Measurements from ENCODE around the gene DOCK4.

The DOCK4 gene

DNA sequence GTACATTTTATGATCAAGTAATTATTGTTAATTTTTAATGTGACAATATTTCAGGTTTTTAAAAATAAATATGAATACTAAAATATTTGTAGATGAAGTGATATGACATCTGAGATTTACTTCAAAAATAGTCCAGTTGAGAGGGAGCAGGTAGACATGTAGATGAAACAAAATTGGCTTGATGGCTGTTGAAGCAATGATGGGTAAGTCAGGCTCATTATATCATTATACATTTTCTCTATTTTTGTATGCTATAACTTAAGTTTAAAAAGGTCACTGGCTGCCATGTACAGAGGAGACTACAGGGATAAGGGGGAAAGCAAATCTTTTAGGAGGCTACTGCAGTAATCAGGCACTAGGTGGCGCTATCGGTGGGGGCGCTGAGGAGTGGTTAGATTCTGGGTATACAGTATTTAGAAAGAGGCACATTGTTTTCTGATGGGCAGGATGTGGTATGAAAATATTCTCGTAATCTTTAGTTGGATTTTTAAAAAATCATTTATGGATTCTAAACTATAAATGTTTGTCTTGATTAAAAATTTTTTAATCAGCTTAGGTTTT is 454.1 kb downstream of the DOCK4 start:
- DNase-seq: peak; percentile 17

DNA sequence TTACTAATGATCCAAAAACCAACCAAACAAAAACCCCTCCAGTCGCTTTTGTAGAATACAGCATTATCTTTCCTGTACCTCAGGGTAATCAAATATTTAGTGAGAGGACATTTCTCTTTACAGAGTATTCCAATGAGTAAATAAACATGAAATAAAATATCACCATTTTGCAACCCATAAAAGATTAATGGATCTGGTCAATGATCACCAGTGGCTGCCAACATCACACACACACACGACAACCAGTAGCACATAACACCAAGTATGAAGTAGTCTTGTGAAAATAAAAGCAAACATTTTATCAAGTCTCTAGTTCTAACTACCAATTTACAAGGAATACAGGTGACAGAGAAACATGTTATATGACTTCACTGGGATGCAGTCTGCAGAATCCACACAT is 455.3 kb downstream of the DOCK4 start:
- DNase-seq: no peak

DNA sequence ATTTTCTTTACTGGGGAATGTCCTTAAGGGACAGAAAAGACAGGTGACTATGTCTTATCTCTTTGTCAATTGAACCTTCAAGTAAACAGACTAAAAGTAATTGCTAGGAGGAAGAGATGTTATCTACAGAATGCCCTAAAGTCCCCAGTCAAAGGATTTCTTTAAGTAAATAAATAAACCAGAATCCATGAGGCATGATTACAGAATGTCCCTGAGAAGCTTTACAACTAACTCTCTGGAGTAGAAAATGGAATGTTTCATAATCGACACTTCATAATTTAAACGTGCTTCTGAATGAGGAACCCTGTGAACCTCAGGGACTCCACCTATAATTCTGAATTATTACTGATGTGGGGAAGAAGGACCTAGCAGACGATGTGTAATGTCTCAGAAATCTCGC is 456.0 kb downstream of the DOCK4 start:
- DNase-seq: no peak

DNA sequence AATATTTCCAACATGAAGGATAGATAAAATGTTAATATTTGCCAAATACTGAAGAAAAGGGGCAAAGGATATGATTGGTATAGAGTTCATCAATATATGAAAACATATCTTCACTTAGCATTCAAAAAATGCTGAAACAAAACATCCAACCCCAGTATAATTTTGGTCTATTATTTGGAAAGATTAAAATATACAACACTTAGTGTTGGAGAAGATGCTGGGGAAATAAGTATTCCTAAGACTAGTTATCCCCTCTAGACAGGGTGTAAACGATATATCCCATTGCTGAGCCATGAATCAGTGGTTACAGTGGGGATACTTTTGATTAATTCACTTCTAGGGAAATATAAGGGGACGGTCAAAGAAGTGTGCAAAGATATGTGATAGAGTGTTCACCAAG is 456.6 kb downstream of the DOCK4 start:
- DNase-seq: no peak

DNA sequence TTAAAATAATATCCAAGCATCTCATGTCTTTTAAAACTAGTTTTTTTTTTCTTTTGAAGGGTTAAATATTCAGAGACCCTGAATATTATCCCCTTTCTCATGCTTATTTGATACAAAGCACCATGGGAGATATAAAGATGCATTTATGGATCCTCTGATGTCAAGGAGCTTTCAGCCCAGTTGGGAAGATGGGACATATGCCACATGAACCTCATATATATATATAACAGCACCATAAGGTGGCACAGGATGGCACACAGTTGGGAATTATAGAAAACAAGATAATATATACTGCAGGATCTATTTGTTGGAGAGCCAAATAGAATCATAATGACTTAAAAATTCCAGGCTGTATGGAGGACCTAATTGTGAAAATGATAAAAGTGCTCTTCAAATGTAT is 458.5 kb downstream of the DOCK4 start:
- DNase-seq: no peak

DNA sequence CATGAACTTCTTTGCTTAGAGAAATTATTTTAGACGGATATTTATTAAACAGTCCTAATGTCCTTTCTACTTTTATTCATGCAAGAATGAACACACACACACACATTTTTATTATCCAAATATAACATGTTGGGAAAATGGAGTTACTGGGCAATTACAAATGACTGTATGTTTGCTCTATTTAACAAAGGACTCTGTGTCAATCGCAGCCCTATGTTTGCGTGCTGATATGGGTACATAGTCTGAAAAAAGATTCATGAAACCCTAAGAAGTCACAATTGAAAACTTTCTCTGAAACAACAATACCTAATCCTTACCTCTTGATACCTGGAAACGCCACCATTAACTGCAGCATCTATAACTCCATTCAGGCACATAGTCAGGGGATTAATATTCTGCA is 459.2 kb downstream of the DOCK4 start:
- DNase-seq: no peak

DNA sequence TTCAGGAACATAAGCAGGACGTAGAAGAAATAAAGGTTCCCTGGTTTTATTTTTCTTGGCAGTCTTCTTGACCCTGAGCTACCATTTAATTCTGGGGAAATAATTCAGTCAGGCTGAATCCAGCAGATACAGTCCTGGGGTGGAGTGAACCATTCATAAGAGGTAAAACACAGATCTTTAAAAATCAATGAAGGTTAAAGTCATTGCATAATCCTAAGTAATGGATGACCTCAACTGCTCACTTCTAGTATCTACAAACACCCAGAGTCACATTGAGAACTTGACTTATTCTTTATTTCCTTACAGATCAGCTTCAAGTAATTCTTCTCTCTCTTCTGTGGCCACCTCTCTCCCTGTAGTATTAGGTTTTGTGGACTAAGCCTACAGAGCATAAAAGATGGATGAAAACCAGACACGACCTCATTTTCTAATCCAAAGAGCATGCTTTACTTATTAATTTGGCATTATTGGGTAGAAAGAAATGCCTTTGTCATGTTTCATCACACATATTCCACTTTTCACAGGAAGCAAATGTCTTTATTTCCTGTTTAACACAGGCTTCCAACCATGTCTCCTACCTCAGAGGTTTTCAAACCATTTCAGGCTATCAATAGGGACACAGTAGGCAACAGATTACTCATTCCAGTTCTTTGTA is 461.6 kb downstream of the DOCK4 start:
- DNase-seq: peak; percentile 40

DNA sequence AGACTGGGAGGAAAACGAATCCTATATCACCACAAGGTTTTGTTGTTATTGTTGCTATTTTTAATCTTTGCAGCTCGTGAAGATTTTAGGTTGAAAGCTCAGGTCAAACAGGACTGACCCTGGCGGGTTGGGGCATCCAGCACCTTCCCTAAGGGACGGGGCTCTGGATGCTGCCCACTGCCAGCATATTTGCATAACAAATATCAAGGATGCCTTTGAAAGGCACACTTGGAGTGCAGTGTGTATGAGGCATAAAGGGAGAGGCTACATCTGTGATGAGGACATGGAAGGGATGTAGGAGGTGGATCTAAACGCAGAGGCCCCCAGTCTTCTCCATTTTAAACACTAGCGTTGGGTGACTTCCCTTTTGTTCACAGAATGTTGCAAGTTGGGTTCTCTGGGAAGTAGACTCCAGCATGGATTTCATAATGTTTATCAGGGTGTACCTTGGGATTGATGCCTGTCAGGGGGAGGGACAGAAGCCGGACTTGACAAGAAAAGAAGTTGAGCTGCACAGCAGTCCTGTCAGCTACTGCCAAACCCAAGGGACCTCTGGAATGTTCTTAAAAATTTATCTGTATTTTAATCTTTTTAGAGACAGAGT is 462.9 kb downstream of the DOCK4 start:
- DNase-seq: no peak

DNA sequence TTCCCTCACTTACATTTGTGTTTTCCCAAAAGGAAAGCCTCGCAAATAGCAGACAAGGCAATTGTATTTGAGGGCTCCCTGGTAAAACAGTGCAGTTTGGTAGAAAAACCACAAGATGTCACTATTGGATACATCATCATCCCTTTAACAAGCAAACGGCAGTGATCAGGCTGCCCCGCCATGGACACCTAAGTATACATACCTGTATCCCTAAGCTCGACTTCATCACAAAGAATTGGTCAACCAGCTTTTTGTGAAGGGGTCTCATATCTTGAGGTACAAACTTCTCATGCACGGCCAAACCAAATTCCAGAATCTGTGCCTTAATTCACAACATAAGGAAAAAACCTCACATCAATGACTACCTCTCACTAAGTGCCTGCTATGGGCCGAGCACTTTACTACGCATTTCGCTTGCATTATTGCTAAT is 464.4 kb downstream of the DOCK4 start:
- peak; percentile 45 for DNase-seq

DNA sequence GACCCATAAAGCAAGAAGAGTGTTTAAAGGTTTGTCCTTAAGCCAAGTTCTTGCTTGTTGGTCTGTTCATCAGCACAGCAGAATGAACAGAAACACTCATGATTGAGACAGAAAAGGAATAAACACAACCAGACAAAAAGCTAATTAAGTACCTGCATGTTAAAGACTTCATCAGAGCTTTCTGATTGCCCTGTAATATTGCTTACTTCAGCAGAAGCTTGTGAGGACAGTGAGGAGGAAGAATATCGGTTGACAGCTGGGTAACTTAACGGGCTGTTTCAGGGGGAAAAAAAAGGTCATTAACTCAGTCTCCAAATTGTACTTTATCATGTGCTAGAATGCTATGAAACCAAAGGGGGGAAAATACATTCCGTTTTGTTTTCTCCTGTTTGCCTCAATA is 465.3 kb downstream of the DOCK4 start:
- DNase-seq: no peak

DNA sequence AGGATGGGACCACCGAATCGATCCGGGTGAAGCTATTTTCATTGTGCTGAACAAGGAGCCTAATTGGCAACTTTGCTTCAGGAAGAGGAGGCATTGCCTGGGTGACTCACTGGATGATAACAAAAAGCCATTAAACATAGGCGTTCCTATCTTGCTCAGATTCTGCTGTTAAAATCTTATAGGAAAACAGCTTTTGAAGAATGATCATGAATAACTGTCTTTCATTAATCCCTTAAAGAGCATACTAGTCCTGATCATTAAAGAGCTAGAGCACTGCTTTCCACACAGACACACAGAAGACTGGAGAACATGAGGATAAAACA is 469.7 kb downstream of the DOCK4 start:
- DNase-seq: peak; percentile 5

DNA sequence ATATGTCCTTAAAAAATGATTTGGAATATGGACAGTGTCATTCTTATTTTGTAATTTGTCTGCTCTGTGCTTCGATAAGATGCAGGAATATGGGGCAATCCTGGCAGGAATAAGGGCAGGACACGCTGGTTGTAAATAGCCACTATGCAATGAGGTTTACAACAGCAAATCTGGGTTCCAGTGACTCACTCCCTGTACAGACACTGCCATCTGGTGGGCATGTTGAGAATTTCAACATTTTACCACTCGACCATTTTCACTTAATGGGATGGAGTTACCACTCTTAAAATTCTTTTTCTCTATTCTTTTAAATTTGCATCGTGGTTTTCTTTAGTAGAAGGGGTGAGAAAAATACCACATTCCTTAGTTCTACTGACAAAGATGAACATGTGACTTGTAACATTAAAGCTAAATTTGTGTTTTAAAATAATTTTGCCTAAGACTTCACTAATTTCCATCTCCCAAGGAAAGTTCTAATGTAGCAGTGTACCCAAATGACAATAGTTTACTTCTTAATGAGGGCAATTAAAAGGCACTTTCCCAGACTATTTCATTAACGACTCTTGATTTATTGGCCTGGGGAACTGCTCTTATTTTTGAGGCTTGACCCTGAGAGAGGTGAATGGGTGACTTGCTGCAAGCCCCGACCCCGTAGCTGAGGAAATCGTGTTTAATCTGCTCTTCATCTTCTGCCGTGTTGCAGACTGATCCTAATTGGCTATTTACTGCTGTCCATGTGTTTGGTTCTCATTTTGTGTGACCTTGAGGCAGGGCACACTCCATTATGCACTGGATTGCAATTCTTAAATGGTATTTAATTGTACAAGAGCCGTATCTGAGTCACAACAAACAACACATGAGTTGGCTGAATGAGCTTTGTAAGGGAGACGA is 470.3 kb downstream of the DOCK4 start:
- DNase-seq: peak; percentile 49

DNA sequence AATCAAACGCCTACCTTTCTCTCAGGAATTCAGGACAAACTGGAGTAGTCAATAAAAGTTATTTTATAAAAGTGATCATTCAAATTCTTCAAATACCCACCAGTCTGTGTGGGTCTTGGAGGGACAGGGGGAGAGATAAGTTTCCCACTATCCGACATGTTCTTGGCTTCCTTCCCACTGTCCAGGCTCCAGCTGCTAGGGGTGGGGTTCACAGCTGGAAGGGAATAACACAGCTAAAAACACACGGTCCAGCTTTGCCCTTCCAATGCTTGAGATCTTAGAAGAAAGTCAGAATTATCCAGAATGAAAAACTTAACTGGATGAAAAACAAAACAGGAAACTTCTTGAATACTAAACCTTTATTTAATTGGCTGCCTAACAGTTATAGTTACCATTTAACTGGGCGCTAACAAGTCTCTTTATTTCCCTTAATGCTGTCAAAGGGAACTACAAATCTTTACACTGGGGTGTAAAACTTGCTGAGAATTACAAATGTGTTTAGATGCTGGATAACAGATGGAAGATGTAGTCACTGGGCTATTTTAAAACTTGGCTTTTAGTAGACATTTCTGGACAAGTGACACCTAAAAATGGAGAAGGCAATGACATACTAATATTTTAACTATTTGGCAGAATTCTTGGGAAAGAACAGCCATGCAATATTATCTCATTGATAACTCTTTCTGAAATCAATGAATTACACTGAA is 471.1 kb downstream of the DOCK4 start:
- no peak for DNase-seq

DNA sequence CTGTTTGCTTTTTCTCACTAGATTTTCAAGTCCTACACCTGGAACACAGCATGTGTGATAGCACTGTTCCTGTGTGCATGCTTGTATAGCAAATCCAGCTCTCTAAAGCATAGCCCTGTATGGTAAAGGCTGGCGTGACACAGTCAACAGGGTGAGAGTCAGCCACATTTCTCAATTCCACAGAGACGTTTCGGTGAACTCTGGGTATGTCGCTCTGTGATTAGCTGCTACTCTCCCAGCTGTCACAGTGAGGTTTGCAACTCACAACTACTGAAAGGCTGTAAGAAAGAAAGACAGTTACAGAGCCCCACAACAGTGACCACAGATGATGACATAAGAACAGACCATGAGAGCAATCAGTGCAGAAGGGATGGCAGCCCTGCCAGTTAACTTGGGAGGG is 473.3 kb downstream of the DOCK4 start:
- DNase-seq: no peak

DNA sequence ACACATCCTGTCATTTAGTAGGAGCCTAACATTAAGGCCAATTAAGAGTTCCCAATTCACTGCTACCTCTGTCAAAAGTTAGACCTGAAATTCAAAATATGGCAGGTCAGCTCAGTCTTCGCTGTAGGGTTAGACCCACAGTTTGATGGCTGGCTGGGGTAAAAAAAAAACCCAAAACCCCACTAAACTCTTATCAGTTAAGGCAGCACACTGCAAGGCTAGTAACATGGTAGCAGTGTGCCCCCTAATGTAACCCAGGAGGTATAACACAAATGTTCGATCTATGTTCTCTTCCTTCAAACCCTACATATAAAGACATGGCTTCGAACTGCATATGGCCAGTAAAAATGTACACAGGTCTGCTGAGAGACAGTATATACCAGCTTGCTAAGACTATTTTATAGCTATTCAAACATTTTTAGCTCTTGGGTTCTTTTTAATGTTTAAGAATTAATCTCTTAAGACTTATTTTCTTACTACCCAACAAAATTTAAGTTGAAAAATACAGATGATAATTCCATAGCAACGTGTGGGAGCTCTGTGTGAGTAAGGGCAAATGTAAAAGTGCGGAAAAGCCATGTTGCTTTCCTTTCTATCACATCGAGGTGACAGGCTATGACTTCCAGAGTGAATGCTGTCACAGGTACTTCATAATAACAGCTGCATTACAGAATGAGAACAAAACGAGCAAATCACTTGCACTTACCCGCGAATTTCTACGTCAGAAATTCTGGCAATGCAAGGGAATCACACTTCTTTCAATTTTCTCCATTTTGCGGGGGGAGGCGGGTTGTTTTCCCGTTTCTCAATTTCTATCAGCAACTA is 475.5 kb downstream of the DOCK4 start:
- DNase-seq: no peak

DNA sequence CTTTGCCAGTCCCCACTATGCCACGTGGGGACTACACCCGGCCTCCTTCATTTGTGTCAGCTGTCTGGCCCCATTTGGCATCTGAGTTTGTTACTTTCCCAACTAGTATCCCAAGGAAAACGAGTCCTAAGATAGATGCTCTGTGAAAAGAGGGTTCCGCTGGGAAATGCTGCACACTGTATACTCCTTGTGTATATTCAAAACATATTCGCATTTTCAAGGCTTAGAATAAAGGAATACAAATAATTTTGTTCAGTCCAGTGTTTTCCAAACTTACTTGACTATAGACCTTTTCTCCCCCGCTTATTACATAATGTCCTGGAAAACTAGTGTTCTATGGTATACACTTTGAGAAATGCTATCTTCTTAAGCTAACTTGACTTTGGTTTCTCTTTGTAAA is 476.1 kb downstream of the DOCK4 start:
- DNase-seq: no peak

DNA sequence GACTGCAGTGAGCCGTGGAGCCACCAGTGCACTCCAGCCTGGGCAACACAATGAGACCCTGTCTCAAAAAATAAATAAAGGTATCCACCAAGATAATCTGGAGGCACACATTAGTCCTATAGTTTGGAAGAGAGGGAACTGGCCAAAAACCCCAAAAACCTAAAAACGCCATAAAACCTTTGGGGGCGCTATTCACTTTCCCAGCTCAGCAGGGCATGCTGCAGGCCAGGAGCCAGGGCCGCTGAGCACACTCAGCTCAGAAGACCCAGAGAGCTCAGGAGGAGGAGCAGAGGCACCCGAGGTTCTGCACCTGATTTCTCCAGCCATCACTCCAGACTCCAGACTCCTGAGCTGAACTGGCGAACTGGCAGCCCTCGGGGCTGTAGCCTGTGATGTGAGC is 476.7 kb downstream of the DOCK4 start:
- no peak for DNase-seq

DNA sequence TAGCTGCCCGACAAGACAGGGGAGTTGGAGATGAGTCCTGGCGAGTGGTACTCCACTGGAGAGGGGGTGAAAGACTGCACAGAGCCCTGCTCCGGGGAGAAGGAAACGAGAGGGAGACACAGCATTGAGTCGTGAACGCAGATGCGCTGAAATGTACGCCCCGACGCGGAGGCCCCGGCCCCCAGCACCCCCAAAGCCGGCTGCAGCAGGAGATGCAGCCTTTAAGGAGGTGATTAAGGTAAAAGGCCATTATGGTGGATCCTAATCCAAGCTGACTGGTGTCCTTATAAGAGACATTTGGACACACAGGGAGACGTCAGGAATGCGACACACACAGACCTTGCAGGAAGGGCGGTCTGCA is 477.6 kb downstream of the DOCK4 start:
- DNase-seq: no peak

DNA sequence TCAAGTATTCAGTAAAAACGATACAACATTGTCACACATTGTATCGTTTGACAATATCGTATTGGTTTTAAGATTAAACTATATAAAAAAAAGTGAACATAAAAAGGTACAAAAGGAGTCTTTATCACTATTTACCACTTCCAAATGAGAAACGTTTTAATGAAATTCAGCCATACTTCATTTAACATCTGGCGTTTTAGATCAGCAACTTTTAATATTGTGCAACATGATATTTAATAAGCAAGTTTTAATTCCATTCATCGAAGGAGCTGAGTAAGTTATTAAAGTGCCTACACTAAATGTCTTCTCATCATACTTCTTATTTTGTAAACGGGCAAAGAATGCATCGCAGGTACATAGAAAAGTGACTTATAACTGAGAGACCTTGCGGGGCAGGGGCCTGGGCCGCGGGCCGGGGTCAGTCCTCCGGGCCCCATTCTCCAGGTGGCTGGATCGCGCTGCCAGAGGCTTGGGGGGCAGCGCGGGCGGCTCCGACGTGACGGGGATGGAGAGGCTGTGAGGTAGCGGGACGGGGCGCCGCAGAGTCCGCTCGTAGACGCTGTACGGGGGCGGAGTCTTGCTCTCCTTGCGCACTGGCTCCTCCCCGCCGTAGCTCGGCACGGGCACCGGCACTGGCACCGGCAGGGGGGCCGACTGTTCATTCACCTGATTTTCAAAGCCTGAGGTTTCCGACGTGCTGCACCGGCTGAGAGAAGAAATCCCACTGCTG is 478.1 kb downstream of the DOCK4 start:
- DNase-seq: no peak

DNA sequence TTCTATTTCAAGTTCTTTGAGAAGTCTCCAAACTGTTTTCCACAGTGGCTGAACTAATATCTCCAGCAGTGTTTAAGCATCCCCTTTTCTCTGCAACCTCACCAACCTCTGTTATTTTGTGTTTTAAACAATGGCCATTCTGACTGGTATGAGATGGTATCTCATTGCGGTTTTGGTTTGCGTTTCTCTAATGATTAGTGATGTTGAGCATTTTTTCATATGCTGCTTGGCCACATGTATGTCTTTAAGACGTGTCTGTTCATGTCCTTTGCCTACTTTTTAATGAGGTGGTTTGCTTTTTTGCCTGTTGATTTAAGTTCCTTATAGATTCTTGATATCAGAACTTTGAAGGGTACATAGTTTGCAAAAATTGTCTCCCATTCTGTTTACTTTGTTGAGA is 487.3 kb downstream of the DOCK4 start:
- no peak for DNase-seq

DNA sequence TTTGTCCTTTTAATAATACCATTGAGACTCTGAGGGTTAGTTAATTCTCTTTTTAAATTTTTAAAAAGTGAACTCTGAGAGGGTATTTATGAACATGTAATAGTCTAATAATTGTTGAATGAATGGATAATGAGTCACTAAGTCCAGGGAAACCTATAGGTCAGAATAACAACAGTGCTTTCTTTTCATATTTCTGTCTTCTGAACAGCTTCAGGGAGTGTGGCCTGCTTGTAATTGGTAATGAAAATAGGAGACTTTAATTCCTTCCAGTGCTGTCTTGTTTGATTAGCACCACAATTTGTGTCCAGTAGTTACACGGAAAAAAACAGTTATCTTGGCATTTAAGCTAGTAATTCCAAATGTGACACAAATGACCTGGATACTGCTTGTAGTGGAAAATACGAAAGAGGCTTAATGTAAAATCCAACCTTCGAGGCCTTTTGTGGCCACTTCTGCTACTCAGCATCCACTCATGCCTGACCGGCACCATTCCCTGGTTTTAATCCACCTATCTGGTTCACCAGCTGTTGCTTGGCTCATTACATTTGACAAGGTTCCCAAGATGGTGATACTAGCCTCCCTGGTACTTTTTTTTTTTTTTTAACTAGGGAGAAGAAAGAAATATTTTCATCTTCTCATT is 494.7 kb downstream of the DOCK4 start:
- no peak for DNase-seq
